Astrocyte (in vitro differentiated cells and primary cell): ENCODE data around the gene TMEM18.

Experiments used
- EZH2 ChIP-seq: IDR thresholded peaks from 2 replicates; pipeline ENCODE4 v1.6.1; 2012; ENCODE audit warnings: mild to moderate bottlenecking, low read length, inconsistent platforms; ENCODE audit not compliant: insufficient read depth
- TF ChIP-seq, protein P1 (sequence below): IDR thresholded peaks from 2 replicates; pipeline ENCODE4 v1.5.1; 2011; ENCODE audit warnings: low read depth, mild to moderate bottlenecking, inconsistent platforms, low read length, moderate library complexity; ENCODE audit not compliant: insufficient read depth

DNA sequence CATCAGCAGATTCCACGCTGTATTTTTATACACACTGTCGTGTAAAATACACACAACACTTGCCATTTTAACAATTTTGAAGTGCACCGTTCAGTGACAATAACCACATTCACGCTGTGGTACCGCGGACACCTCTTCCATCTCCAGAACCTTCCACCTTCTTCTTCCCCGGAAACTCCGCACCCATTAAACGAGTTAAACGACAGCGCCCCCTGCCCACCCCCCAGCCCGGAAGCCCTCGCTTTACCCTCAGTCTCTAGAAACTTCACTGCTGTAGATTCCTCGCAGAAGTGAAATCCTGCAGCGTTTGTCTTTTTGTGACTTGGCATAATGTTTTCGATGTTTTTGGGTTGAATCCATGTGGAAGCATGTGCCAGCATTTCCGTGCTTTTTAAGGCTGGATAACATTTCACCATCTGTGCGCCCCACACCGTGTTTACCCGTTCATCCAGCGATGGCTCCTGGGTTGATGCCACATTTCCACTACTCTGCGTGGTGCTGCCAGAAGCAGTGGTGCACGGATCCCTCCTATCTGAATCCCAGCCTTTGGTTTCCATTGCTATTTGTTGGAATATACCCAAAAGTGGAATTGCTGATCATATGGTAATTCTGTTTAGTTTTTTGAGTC is 32.0 kb upstream of the TMEM18 start:
- TF ChIP-seq, protein P1, sequence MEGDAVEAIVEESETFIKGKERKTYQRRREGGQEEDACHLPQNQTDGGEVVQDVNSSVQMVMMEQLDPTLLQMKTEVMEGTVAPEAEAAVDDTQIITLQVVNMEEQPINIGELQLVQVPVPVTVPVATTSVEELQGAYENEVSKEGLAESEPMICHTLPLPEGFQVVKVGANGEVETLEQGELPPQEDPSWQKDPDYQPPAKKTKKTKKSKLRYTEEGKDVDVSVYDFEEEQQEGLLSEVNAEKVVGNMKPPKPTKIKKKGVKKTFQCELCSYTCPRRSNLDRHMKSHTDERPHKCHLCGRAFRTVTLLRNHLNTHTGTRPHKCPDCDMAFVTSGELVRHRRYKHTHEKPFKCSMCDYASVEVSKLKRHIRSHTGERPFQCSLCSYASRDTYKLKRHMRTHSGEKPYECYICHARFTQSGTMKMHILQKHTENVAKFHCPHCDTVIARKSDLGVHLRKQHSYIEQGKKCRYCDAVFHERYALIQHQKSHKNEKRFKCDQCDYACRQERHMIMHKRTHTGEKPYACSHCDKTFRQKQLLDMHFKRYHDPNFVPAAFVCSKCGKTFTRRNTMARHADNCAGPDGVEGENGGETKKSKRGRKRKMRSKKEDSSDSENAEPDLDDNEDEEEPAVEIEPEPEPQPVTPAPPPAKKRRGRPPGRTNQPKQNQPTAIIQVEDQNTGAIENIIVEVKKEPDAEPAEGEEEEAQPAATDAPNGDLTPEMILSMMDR, result no peak
- no peak for TF ChIP-seq EZH2
